ENCODE results near the gene SLC24A1.

The SLC24A1 gene

DNA sequence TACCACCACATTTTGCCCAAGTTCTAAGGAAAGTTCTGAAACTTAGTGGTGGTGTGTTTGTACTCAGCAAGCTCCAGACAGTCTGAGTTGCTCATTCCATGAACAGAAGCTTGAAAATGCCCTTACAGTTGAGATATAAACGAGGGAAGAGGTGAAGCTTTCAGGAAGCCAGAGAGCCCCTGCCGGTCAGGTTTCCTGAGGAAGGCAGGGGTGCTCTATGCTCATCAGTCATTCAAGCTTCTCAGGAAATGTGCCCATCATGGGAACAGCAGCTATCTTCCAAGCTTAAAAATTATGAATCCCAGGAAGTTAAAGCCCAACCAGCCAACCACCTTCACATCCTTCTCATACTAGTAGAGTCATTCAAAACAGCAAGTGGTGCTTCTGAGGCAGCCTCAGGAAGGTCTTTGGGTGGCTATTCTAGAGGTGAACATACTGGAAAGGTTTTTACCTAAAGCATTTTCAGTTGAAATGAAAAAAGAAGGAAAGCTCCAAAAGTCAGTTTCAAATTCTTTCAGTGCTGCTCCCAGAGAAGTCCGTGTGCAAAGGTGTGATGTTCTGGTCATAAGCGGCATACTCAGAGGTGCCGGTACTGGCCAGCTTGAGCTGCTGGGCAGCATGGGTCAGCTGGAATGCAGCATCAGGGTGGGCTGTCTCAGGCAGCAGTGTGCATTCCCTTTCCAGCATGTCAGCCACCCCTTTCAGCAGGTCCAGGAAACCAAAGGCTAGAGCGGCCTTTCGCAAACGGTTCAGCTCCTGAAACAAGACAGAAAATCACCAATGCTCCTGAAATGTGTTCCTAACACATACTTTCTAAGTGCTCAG, 42.6 kb upstream of the SLC24A1 start:
- Histone ChIP-seq H3K27me3 (ENCODE audit: insufficient read depth, low read depth) (no peaks in the 10 kb centered on the region), H3K36me3 (ENCODE audit: insufficient read depth) (no peaks in the 10 kb centered on the region), H3K4me2 (no peak overlapping the region), H3K4me3 (IDR thresholded peaks at IDR 0.05; ENCODE audit: insufficient read depth, low read depth, low read length) (no peak overlapping the region), H3K79me2 (ENCODE audit: insufficient read depth, low read depth) (no peaks in the 10 kb centered on the region), H3K27ac (no peak overlapping the region), H3K9ac (no peak overlapping the region), H3K4me1 (ENCODE audit: low read depth, poor library complexity, severe bottlenecking) (peaks cover 15% of the 10 kb centered on the region), H4K20me1 (ENCODE audit: insufficient read depth) (no peaks in the 10 kb centered on the region), H2AFZ (ENCODE audit: low read depth) (no peak overlapping the region)
- TF ChIP-seq, protein P1, sequence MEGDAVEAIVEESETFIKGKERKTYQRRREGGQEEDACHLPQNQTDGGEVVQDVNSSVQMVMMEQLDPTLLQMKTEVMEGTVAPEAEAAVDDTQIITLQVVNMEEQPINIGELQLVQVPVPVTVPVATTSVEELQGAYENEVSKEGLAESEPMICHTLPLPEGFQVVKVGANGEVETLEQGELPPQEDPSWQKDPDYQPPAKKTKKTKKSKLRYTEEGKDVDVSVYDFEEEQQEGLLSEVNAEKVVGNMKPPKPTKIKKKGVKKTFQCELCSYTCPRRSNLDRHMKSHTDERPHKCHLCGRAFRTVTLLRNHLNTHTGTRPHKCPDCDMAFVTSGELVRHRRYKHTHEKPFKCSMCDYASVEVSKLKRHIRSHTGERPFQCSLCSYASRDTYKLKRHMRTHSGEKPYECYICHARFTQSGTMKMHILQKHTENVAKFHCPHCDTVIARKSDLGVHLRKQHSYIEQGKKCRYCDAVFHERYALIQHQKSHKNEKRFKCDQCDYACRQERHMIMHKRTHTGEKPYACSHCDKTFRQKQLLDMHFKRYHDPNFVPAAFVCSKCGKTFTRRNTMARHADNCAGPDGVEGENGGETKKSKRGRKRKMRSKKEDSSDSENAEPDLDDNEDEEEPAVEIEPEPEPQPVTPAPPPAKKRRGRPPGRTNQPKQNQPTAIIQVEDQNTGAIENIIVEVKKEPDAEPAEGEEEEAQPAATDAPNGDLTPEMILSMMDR (conservative IDR thresholded peaks at IDR 0.05; ENCODE audit: low read depth, low read length), result no peak

DNA sequence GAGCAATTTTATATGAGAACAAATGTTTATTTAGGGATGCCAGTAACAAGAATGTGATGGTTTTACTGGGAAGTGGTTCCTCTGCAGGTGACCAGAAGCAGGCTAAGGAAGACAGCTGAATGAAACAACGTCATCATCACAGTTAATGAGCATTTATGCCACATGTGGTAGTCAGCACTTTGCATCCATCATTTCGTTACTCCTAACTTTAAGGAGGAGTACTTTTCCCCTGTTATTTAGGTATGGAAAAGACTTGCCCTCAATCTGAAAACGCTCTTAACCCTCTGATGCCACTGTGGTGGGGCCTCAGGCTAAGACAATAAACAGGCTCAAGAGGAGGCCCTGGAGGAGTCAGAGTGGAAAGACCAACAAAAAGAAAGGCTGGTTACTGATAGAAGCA, 42.0 kb upstream of the SLC24A1 start:
- TF ChIP-seq, protein P1 (conservative IDR thresholded peaks at IDR 0.05; ENCODE audit: low read depth, low read length), result no peak
- Histone ChIP-seq H3K79me2 (ENCODE audit: insufficient read depth, low read depth) (no peaks in the 10 kb centered on the region), H3K4me2 (no peak overlapping the region), H3K4me3 (IDR thresholded peaks at IDR 0.05; ENCODE audit: insufficient read depth, low read depth, low read length) (no peak overlapping the region), H3K27ac (no peak overlapping the region), H2AFZ (ENCODE audit: low read depth) (no peak overlapping the region), H3K36me3 (ENCODE audit: insufficient read depth) (no peaks in the 10 kb centered on the region), H3K4me1 (ENCODE audit: low read depth, poor library complexity, severe bottlenecking) (peaks cover 21% of the 10 kb centered on the region), H4K20me1 (ENCODE audit: insufficient read depth) (no peaks in the 10 kb centered on the region), H3K9ac (no peak overlapping the region), H3K27me3 (ENCODE audit: insufficient read depth, low read depth) (no peaks in the 10 kb centered on the region)

DNA sequence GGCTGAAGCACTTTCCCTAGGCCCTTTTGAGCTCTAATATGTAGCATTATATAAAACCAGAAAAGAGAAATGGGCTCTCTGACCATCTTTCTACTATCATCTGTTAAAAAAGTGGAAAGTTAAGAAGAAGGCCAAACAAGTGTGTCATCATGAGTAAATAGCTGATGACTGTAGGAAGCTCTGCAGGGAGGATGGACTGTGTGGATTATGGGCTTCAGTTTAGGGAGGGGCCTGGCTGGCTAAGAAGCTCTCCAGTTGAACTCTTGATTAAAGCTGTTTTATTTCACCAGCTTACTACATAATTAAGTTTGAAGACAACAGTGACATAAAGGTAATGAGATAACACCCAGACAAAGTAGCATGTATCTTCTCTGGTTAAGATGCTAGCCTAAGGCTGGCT, 41.5 kb upstream of the SLC24A1 start:
- TF ChIP-seq, protein P1 (conservative IDR thresholded peaks at IDR 0.05; ENCODE audit: low read depth, low read length), result no peak
- no peaks in the 10 kb centered on the region for H3K36me3 ChIP-seq (ENCODE audit: insufficient read depth)
- no peak overlapping the region for H3K9ac ChIP-seq
- H2AFZ ChIP-seq (ENCODE audit: low read depth), result no peak overlapping the region
- no peak overlapping the region for H3K4me2 ChIP-seq
- H3K79me2 ChIP-seq (ENCODE audit: insufficient read depth, low read depth), result no peaks in the 10 kb centered on the region
- peaks cover 27% of the 10 kb centered on the region for H3K4me1 ChIP-seq (ENCODE audit: low read depth, poor library complexity, severe bottlenecking)
- no peak overlapping the region for H3K27ac ChIP-seq
- H3K27me3 ChIP-seq (ENCODE audit: insufficient read depth, low read depth), result no peaks in the 10 kb centered on the region
- no peak overlapping the region for H3K4me3 ChIP-seq (IDR thresholded peaks at IDR 0.05; ENCODE audit: insufficient read depth, low read depth, low read length)
- no peaks in the 10 kb centered on the region for H4K20me1 ChIP-seq (ENCODE audit: insufficient read depth)

GRCh38 chr15:65583701-65584100, 38.0 kb upstream of the SLC24A1 start:
- Histone ChIP-seq H4K20me1 (ENCODE audit: insufficient read depth) (no peaks in the 10 kb centered on the region), H3K79me2 (ENCODE audit: insufficient read depth, low read depth) (no peaks in the 10 kb centered on the region), H3K36me3 (ENCODE audit: insufficient read depth) (0 out of 2 replicates have a peak, but pooled peaks cover 2% of the 10 kb centered on the region), H3K27ac (peak overlapping the region; percentile 42), H2AFZ (ENCODE audit: low read depth) (no peak overlapping the region), H3K27me3 (ENCODE audit: insufficient read depth, low read depth) (no peaks in the 10 kb centered on the region), H3K4me3 (IDR thresholded peaks at IDR 0.05; ENCODE audit: insufficient read depth, low read depth, low read length) (no peak overlapping the region), H3K4me2 (peak overlapping the region; percentile 76), H3K9ac (peak overlapping the region; percentile 10; the same call in 1 of the 2 replicates), H3K4me1 (ENCODE audit: low read depth, poor library complexity, severe bottlenecking) (peaks cover 27% of the 10 kb centered on the region)
- TF ChIP-seq, protein P1 (conservative IDR thresholded peaks at IDR 0.05; ENCODE audit: low read depth, low read length), result no peak

Data from KMS-11 (cell line).